HG02763 (cell line): ENCODE measurements around the gene USP19.

Experiments
- ATAC-seq: cut with Tn5 transposase; IDR thresholded peaks from one replicate; pipeline ENCODE4 v1.9.1; 2021; ENCODE audit warnings: mild to moderate bottlenecking, moderate library complexity; ENCODE audit not compliant: unreplicated experiment

Gene USP19

GRCh38 chr3:49120438-49121131, at the start of gene USP19:
TSS of gene USP19 (minus strand) at chr3:49120823. CDS start at chr3:49119145, 1,678 bp downstream.
- peak; percentile 78 for ATAC-seq

- no peak for ATAC-seq
Observed at GRCh38 chr3:49166752-49167556, 46.3 kb upstream of the USP19 start.

GRCh38 chr3:49165771-49166751, 45.4 kb upstream of the USP19 start, which contains the start of gene CCDC71:
TSS of gene CCDC71 (minus strand) at chr3:49166331. CDS start at chr3:49164208, 2,123 bp downstream.
- ATAC-seq, result peak; percentile 47

GRCh38 chr3:49164983-49165720, 44.5 kb upstream of the USP19 start:
- no peak for ATAC-seq

- ATAC-seq, result no peak
Observed at GRCh38 chr3:49163609-49164008, 43.0 kb upstream of the USP19 start.

- ATAC-seq, result no peak
Observed at GRCh38 chr3:49162751-49163419, 42.3 kb upstream of the USP19 start.

- ATAC-seq, result no peak
Observed at GRCh38 chr3:49161808-49162530, 41.3 kb upstream of the USP19 start.

- no peak for ATAC-seq
Observed at GRCh38 chr3:49161197-49161596, 40.6 kb upstream of the USP19 start.

GRCh38 chr3:49158792-49159191, 38.2 kb upstream of the USP19 start:
- no peak for ATAC-seq

- ATAC-seq, result no peak
Observed at GRCh38 chr3:49158103-49158709, 37.6 kb upstream of the USP19 start.

GRCh38 chr3:49157289-49157688, 36.7 kb upstream of the USP19 start:
- ATAC-seq, result no peak

GRCh38 chr3:49153349-49153912, 32.8 kb upstream of the USP19 start:
- no peak for ATAC-seq

- ATAC-seq, result no peak
Observed at GRCh38 chr3:49151610-49152009, 31.0 kb upstream of the USP19 start.

- ATAC-seq, result no peak
Observed at GRCh38 chr3:49148159-49148558, 27.5 kb upstream of the USP19 start.

- ATAC-seq, result no peak
Observed at GRCh38 chr3:49140080-49140479, 19.5 kb upstream of the USP19 start.

- no peak for ATAC-seq
Observed at GRCh38 chr3:49135499-49135898, 14.9 kb upstream of the USP19 start.

- no peak for ATAC-seq
Observed at GRCh38 chr3:49134471-49135265, 14.0 kb upstream of the USP19 start.
